HEK293 (cell line): ENCODE data around the gene AKAP6.

Experiments used
- CTCF ChIA-PET: fragments of 350-600 bp; formaldehyde crosslinking; extraction: SDS; loops from one replicate; lab custom pipeline; 2021; ENCODE audit warnings: antibody characterized with exemption; lab: Yijun Ruan, JAX
- POLR2A ChIA-PET: fragments of 300-600 bp; formaldehyde crosslinking; extraction: SDS; loops from one replicate; lab custom pipeline; 2020; ENCODE audit warnings: antibody characterized with exemption, inconsistent platforms; lab: Yijun Ruan, JAX
- H3K27ac ChIP-seq: fragments of 200-500 bp; sonication (Bioruptor generic); 2 replicates; pipeline ENCODE4 v1.5.1; 2014; ENCODE audit warnings: low read depth, low read length, control low read depth, inconsistent platforms; ENCODE audit errors: extremely low read depth
- H3K36me3 ChIP-seq, 2 experiments: fragments of 200-500 bp in 1 of 2; sonication (Bioruptor generic) in 1 of 2; 1 replicate in 1 of 2; 2 replicates in 1 of 2; pipeline ENCODE4 v1.5.1; 2014 to 2017; ENCODE audit warnings: inconsistent platforms in 2 of 2, low read length in 2 of 2; ENCODE audit not compliant: control insufficient read depth in 2 of 2, insufficient read depth in 1 of 2
- H3K4me1 ChIP-seq: fragments of 200-500 bp; sonication (Bioruptor generic); 2 replicates; pipeline ENCODE4 v1.5.1; 2014; ENCODE audit warnings: mild to moderate bottlenecking, low read length, inconsistent platforms; ENCODE audit not compliant: control insufficient read depth, insufficient read depth
- H3K4me3 ChIP-seq: 2 replicates; pipeline ENCODE4 v1.5.1; 2011; ENCODE audit warnings: low read depth, mild to moderate bottlenecking, control low read depth, low read length, moderate library complexity
- H3K9me3 ChIP-seq: fragments of 200-500 bp; sonication (Bioruptor generic); 2 replicates; pipeline ENCODE4 v1.5.1; 2014; ENCODE audit warnings: low read depth, low read length, inconsistent platforms; ENCODE audit not compliant: control insufficient read depth, insufficient read depth
- BCL11A ChIP-seq: fragments of 450-650 bp; formaldehyde crosslinking; IDR thresholded peaks from 2 replicates; pipeline ENCODE4 v1.5.1; 2016; ENCODE audit warnings: low read depth, missing biosample characterization, missing genetic modification characterization
- EGR2 ChIP-seq: fragments of 450-650 bp; formaldehyde crosslinking; IDR thresholded peaks from 2 replicates; pipeline ENCODE4 v1.5.1; 2016; ENCODE audit warnings: low read depth, missing biosample characterization, missing genetic modification characterization
- GLIS2 ChIP-seq: fragments of 450-650 bp; formaldehyde crosslinking; IDR thresholded peaks from 2 replicates; pipeline ENCODE4 v1.5.1; 2016; ENCODE audit warnings: missing biosample characterization, missing genetic modification characterization
- MYNN ChIP-seq: fragments of 450-650 bp; formaldehyde crosslinking; IDR thresholded peaks from 2 replicates; pipeline ENCODE4 v1.5.1; 2016; ENCODE audit warnings: missing biosample characterization, missing genetic modification characterization, borderline replicate concordance
- OSR2 ChIP-seq: fragments of 450-650 bp; formaldehyde crosslinking; IDR thresholded peaks from 2 replicates; pipeline ENCODE4 v1.5.1; 2016; ENCODE audit warnings: missing biosample characterization, missing genetic modification characterization
- OVOL3 ChIP-seq: fragments of 450-650 bp; formaldehyde crosslinking; IDR thresholded peaks from 2 replicates; pipeline ENCODE4 v1.5.1; 2016; ENCODE audit warnings: missing biosample characterization, missing genetic modification characterization
- REPIN1 ChIP-seq: fragments of 450-650 bp; formaldehyde crosslinking; IDR thresholded peaks from 2 replicates; pipeline ENCODE4 v1.5.1; 2017; ENCODE audit warnings: missing biosample characterization, missing genetic modification characterization, low read depth
- SCRT1 ChIP-seq: fragments of 450-650 bp; formaldehyde crosslinking; IDR thresholded peaks from 2 replicates; pipeline ENCODE4 v1.5.1; 2016; ENCODE audit warnings: missing biosample characterization, missing genetic modification characterization, borderline replicate concordance
- ZBTB1 ChIP-seq: fragments of 450-650 bp; formaldehyde crosslinking; IDR thresholded peaks from 2 replicates; pipeline ENCODE4 v1.5.1; 2016; ENCODE audit warnings: missing biosample characterization, missing genetic modification characterization
- ZBTB10 ChIP-seq: fragments of 450-650 bp; formaldehyde crosslinking; IDR thresholded peaks from 2 replicates; pipeline ENCODE4 v1.5.1; 2016; ENCODE audit warnings: missing biosample characterization, missing genetic modification characterization
- ZBTB48 ChIP-seq: fragments of 450-650 bp; formaldehyde crosslinking; IDR thresholded peaks from 2 replicates; pipeline ENCODE4 v1.5.1; 2016; ENCODE audit warnings: missing biosample characterization, missing genetic modification characterization
- ZNF157 ChIP-seq: fragments of 450-650 bp; formaldehyde crosslinking; IDR thresholded peaks from 2 replicates; pipeline ENCODE4 v1.5.1; 2016; ENCODE audit warnings: missing biosample characterization, missing genetic modification characterization
- ZNF2 ChIP-seq: fragments of 450-650 bp; formaldehyde crosslinking; IDR thresholded peaks from 2 replicates; pipeline ENCODE4 v1.5.1; 2016; ENCODE audit warnings: missing biosample characterization, missing genetic modification characterization
- ZNF292 ChIP-seq: fragments of 450-650 bp; formaldehyde crosslinking; IDR thresholded peaks from 2 replicates; pipeline ENCODE4 v1.5.1; 2016; ENCODE audit warnings: low read depth, missing biosample characterization, missing genetic modification characterization, borderline replicate concordance
- ZNF391 ChIP-seq: fragments of 450-650 bp; formaldehyde crosslinking; IDR thresholded peaks from 2 replicates; pipeline ENCODE4 v1.5.1; 2016; ENCODE audit warnings: low read depth, missing biosample characterization, missing genetic modification characterization, borderline replicate concordance
- ZNF48 ChIP-seq: fragments of 450-650 bp; formaldehyde crosslinking; IDR thresholded peaks from 2 replicates; pipeline ENCODE4 v1.5.1; 2016; ENCODE audit warnings: missing biosample characterization, missing genetic modification characterization
- ZNF549 ChIP-seq: fragments of 450-650 bp; IDR thresholded peaks from 2 replicates; pipeline ENCODE4 v1.5.1; 2018; ENCODE audit warnings: missing biosample characterization, missing genetic modification characterization, mild to moderate bottlenecking, inconsistent platforms, moderate library complexity
- ZNF660 ChIP-seq: fragments of 450-650 bp; IDR thresholded peaks from 2 replicates; pipeline ENCODE4 v1.5.1; 2018; ENCODE audit warnings: missing biosample characterization, mild to moderate bottlenecking, missing genetic modification characterization
- ZSCAN18 ChIP-seq: fragments of 450-650 bp; formaldehyde crosslinking; IDR thresholded peaks from 2 replicates; pipeline ENCODE4 v1.5.1; 2016; ENCODE audit warnings: missing biosample characterization, missing genetic modification characterization
- TF ChIP-seq, protein P1 (sequence below): fragments of 450-650 bp; IDR thresholded peaks from 2 replicates; pipeline ENCODE4 v1.5.1; 2018; ENCODE audit warnings: missing biosample characterization, mild to moderate bottlenecking, missing genetic modification characterization

AKAP6 gene

GRCh38 chr14:32770422-32770821 is 441.3 kb downstream of the AKAP6 start:
- Histone ChIP-seq H3K36me3 (no peaks in the 10 kb centered on the region), H3K4me3 (no peak overlapping the region), H3K9me3 (no peaks in the 10 kb centered on the region), H3K4me1 (no peaks in the 10 kb centered on the region), H3K27ac (no peak overlapping the region)
- POLR2A ChIA-PET: no interaction called here
- TF ChIP-seq GLIS2 (tag by site-specific recombination): no peak
- no peak for TF ChIP-seq ZNF2 (tag by site-specific recombination)
- no peak for TF ChIP-seq OVOL3 (tag by site-specific recombination)
- TF ChIP-seq ZNF549 (tag by site-specific recombination): no peak
- no peak for TF ChIP-seq EGR2 (tag by site-specific recombination)
- TF ChIP-seq ZNF48 (tag by site-specific recombination): no peak
- CTCF ChIA-PET: no interaction called here

GRCh38 chr14:32774214-32774613 is 445.1 kb downstream of the AKAP6 start:
- H3K9me3 ChIP-seq: no peaks in the 10 kb centered on the region
- TF ChIP-seq ZBTB10 (tag by site-specific recombination): no peak
- no peak for TF ChIP-seq ZNF549 (tag by site-specific recombination)
- no peak for TF ChIP-seq GLIS2 (tag by site-specific recombination)
- no peak for TF ChIP-seq BCL11A
- no peak for TF ChIP-seq ZSCAN18 (tag by site-specific recombination)
- TF ChIP-seq MYNN (tag by site-specific recombination): no peak
- no peak for TF ChIP-seq ZNF157 (tag by site-specific recombination)
- no peak for TF ChIP-seq ZNF391 (tag by site-specific recombination)
- TF ChIP-seq ZBTB1 (tag by site-specific recombination): no peak
- TF ChIP-seq SCRT1 (tag by site-specific recombination): no peak
- no peak for TF ChIP-seq REPIN1 (tag by site-specific recombination)
- no peak for TF ChIP-seq ZNF292 (tag by site-specific recombination)
- TF ChIP-seq ZNF660 (tag by site-specific recombination): no peak
- TF ChIP-seq, protein P1, sequence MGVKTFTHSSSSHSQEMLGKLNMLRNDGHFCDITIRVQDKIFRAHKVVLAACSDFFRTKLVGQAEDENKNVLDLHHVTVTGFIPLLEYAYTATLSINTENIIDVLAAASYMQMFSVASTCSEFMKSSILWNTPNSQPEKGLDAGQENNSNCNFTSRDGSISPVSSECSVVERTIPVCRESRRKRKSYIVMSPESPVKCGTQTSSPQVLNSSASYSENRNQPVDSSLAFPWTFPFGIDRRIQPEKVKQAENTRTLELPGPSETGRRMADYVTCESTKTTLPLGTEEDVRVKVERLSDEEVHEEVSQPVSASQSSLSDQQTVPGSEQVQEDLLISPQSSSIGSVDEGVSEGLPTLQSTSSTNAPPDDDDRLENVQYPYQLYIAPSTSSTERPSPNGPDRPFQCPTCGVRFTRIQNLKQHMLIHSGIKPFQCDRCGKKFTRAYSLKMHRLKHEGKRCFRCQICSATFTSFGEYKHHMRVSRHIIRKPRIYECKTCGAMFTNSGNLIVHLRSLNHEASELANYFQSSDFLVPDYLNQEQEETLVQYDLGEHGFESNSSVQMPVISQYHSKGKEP: no peak
- no peak for TF ChIP-seq OSR2 (tag by site-specific recombination)
- TF ChIP-seq ZBTB48 (tag by site-specific recombination): no peak
- no peaks in the 10 kb centered on the region for H3K36me3 ChIP-seq
- CTCF ChIA-PET: no interaction called here
- POLR2A ChIA-PET: no interaction called here
- no peak overlapping the region for H3K4me3 ChIP-seq
- H3K27ac ChIP-seq: no peak overlapping the region
- H3K4me1 ChIP-seq: no peaks in the 10 kb centered on the region
